GM19452 (cell line): Measurements from ENCODE around the gene LRIT3.

Experiments used
- ATAC-seq: cut with Tn5 transposase; IDR thresholded peaks from one replicate; pipeline ENCODE4 v1.9.1; 2021; ENCODE audit not compliant: unreplicated experiment

The LRIT3 gene

GRCh38 chr4:109890076-109890475, 42.2 kb downstream of the LRIT3 start:
- no peak for ATAC-seq

- no peak for ATAC-seq
Observed at GRCh38 chr4:109902559-109903251, 54.8 kb downstream of the LRIT3 start.

- no peak for ATAC-seq
Observed at GRCh38 chr4:109908731-109909130, 60.8 kb downstream of the LRIT3 start.

- ATAC-seq = no peak
Observed at GRCh38 chr4:109910256-109910655, 62.3 kb downstream of the LRIT3 start.

GRCh38 chr4:109912706-109913595, 65.0 kb downstream of the LRIT3 start, which contains the start of gene EGF:
EGF (plus strand) TSS chr4:109912883; CDS start chr4:109913336, 453 bp downstream.
- ATAC-seq = no peak

- ATAC-seq = no peak
Observed at GRCh38 chr4:109913596-109914241, 65.8 kb downstream of the LRIT3 start.

- no peak for ATAC-seq
Observed at GRCh38 chr4:109914322-109914721, 66.4 kb downstream of the LRIT3 start.

- no peak for ATAC-seq
Observed at GRCh38 chr4:109915385-109916026, 67.6 kb downstream of the LRIT3 start.

- no peak for ATAC-seq
Observed at GRCh38 chr4:109916027-109916409, 68.1 kb downstream of the LRIT3 start.

- no peak for ATAC-seq
Observed at GRCh38 chr4:109921384-109921808, 73.5 kb downstream of the LRIT3 start.
